NCI-H2081 (cell line): ENCODE data around the gene AK9.

Experiments
- DNase-seq, 2 experiments: peaks; one replicate each; lab custom pipeline; 2025; lab: John Stamatoyannopoulos, UW

AK9 gene

DNA sequence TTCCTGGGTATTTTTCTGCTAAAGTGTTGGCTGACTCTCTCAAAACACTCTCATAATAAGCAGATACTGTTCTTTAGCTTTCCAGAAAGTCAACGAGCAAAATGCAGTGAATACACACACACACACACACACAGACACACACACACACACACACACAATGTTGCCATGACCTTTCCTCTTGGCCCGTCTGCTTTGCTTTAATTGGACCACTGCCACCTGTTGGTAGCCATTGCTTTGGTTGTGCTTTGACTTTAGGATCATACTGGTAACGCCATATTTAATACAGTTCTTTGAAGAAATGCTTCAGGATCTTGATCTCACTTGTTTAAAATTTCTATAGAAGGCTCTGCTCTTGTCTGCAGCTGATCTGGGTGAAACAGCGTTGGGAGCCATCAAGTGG is 4.5 kb upstream of the AK9 start:
- DNase-seq, result peak in 1 of 2 experiments; percentile 0

DNA sequence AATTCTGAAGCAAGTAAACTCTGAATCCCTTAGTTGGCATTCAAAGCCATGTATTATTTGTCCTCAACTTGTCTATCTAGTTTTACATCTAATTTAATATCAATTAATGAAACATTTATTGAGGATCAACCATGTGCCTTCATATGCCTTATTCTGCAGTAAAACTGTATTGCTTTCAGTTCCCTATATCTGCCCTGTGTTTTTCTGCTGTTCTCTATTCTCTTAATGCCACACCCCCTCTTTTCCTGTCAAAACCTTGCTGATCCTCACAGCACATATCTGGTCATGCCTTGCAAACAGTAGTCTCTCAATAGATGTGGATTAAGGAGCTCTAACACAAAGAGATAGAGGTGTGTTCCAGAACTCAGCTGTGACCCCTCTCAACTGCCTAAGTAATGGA is 2.1 kb upstream of the AK9 start:
- no peak for DNase-seq

- peak; percentile 39 to 42 for DNase-seq
Observed at GRCh38 chr6:109690373-109690736, 647 bp downstream of the AK9 start.

GRCh38 chr6:109687271-109687761 is 3.7 kb downstream of the AK9 start:
- no peak for DNase-seq

DNA sequence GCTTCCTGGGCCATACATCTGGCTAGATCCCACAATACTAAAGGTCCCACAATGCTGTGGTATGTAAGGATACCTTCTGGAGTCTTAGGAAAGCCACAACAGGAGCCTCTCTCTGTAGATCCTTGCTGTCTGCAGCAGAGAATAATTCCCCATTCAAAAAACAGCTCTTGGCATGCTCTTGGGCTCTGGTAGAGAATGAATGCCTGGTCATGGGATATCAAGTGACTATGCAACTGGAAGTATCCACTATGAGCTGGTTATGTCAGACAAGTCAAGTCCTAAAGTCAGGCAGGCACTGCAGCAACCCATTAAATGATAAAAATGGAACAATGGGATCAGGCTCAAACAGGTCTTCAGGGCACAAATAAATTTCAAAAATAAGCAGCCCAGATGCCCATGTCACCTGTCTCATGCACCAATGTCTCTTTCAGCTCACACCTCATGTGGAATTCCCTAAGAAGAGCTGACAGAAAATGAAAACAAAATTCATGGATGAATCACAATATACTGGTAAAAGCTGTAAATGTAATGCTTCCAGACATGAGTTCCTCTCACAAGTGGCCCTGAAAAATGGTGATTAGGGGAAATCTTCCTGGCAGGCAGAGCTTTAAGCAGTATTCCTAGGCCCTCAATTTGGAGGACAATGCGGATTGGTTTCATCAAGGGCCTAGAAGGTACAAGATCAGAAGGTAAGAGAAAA is 4.3 kb downstream of the AK9 start:
- no peak for DNase-seq

- DNase-seq, result peak; percentile 33 to 52
Observed at GRCh38 chr6:109678661-109679505, 12.1 kb downstream of the AK9 start.

DNA sequence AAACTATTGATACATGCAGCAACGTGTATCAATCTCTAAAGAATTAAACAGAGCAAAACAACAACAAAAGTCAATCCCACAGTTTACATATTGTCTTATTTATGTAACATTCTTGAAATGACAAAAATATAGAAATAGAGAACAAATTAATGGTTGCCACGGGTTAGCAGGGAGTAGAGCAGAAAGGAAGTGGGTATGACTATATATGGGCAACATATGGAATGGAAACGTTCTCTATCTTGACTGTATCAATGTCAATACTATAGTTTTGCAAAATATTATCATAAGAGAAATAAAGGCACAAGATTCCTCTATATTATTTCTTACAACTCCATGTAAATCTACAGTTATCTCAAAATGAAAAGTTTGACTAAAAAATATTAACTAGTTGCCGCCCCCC is 12.8 kb downstream of the AK9 start:
- DNase-seq, result no peak

- DNase-seq, result no peak
Observed at GRCh38 chr6:109676724-109677123, 14.3 kb downstream of the AK9 start.

DNA sequence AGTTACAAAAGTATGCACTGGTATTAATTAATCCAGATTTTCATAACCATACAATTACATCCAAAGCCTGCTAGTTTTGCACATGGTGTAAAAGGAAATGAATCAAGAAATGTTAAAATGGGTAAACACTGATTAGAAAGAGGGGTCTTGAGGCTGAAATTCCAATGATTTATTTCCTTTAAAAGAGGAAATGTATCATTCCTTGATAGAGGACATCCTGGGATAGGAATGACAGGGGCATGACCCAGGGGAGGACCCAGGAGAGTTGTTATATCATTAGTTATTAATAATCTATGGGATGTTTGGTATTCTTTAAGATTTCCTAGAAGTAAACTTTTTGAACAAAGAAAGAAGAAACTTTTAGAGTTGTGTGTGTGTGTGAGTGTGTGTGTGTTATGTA is 18.2 kb downstream of the AK9 start:
- no peak for DNase-seq

DNA sequence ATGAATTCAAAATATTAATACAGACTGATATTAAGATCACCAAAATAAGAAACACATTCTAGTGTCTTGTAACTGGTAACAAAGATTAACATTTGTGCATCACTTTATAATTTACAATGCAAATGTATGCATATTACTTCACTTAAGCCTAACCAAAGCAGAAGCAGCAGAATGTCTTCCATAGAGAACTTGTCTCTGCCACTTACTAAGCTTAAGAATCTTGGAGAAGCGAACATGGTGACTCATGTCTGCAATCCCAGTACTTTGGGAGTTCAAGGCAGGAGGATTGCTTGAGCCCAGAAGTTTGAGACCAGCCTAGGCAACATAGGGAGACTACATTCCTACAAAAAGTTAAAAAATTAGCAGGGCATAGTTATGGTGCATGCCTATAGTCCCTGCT is 18.8 kb downstream of the AK9 start:
- DNase-seq, result no peak

- DNase-seq, result no peak
Observed at GRCh38 chr6:109671733-109672132, 19.3 kb downstream of the AK9 start.

DNA sequence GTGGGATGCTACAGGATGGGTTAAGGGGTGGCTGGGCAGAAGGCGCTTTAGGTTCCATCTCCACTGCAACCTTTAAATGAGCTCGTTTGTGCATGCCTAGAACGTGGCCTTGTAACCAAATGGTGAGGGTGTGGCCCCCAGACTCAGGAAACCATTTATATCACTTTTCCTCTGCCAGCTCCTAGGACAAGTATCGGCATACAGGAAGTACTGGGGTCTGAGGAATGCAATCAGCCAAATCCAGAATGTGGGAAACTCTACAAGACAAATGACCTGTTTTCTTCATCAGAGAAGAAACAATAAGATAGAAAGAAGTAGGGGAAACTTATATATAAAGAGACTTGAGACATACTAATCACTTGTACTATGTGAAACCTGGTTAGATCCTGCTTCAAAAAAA is 21.2 kb downstream of the AK9 start:
- DNase-seq, result no peak

DNA sequence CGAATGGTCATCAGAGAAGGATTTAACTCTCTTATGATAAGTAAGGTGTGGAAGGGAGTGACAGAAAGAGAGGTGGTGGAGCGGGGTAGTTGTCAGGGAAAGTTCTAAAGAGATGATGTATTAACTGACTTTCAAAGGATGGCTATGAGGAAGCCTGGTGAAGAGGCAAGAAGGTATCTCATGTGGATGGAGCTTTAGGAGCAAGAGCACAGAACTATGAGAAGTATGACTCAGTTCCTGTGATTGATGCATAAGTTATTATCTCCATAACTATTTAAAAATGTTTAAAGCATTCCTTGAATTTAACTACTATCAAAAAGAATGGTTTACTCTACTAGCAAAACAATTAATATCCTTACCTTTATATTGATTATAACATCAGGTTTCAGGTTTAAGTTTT is 28.8 kb downstream of the AK9 start:
- no peak for DNase-seq

DNA sequence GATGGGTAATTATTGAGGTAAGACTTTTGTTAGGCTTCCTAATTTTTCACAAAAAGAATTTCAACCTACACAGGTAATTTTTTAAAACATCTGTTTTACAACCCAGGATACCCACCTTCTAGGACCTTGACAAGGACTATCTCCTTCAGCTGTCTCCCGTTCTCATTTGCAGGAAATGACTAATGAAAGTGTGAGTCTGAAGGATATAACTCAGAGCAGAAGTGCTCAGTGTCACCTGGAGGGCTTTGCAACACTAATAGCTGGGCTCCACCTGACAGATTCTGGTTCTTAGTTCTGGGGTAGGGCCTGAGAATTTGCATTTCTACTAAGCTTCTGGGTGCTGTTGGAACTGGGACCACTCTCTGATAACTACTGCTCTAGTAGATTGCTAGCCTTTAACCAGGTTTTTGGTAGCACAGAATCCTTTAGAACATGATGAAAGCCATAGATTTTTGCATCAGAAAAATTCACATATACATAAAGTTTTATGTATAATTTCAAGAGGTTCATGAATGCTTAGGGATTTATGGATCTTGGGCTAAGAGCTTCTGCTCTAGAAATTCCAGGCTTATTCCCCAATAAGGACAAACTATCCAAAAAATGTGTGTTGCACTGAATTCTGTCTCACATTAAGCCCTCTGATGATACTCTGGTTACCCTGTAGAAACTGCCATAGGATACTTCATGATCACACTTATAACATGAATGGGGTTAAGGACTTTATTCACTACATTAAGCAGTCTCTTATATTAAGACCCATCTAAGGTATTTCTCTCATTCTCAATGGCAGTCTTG is 30.3 kb downstream of the AK9 start:
- no peak for DNase-seq

DNA sequence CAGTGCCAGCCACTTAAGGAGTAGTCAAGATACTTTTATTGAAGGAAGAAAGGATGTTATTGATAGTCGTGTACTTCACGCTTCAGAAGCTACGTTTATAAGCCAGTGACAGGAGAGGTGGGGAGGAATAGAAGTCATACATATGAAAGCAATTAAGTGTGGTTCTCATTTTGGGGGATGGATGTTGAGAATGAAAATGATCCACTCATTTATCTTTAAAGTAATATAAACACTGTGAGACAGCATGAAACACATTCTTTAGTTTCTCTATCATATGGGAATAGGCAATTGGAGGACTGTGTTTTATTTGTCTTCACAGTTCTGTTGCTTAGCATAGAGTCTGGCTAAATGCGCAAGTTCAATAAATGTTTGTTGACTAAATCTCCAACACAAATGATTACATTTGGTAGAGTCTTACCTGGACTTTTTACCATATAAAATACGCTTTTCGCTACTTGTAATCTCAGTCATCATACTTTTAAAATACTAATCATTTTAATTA is 35.2 kb downstream of the AK9 start:
- no peak for DNase-seq

GRCh38 chr6:109653264-109653663 is 37.7 kb downstream of the AK9 start:
- DNase-seq, result no peak

- no peak for DNase-seq
Observed at GRCh38 chr6:109644131-109644530, 46.9 kb downstream of the AK9 start.

- DNase-seq, result no peak
Observed at GRCh38 chr6:109632405-109632804, 58.6 kb downstream of the AK9 start.

DNA sequence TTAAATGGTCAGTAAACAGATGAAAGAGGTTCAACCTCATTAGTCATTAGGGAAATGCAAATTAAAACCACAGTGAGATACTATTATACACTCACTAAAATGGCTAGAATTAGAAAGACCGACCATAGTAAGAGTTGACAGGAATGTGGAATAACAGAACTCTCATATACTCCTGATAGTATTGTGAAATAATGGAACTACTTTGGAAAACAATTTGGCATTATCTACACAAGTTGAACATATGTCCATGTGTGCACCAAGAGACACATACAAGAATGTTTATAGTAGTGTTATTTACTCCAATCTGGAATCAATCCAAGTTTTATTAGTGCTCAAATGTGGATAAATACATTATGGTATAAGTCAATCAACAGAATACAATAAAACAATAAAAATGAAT is 59.6 kb downstream of the AK9 start:
- DNase-seq, result no peak

DNA sequence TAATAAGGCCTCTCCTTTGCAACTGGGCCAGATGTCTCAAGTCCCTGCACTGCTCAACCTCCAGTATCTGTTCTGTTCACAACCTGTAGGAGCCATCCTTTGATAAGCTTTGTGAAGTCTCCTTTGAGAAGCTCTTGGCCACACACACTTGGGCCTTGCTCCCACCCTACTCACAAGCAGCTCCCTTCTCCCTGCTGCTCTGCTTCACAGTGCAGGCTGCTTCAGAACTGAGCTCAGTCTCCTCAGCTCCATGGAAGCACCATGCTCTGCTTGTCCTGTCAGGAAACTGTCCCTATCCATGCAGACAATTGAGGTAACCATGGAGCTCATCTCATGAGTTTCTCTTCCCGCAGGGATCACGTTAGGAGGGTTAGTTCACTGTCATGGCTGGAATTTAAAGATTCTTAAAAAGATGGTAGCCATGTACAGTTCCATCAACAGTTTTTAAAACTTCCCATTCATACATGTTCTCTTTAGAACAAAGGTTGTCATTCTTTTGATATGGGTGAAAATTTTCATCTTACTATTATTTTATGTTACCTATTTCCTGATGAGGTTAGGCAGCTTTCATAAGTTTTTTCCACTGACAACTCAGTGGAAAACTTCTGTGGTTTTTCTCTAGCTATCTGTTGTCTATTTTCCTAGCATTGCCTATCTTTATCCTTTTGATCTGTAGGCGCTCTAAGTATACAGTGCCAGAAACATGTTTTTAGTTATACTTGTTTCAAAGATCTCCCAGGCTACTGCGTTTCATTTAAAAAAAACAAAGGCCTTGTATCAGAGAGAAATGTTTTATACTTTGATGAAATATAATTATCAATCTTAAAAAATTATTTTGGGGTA is 62.6 kb downstream of the AK9 start:
- DNase-seq, result no peak

DNA sequence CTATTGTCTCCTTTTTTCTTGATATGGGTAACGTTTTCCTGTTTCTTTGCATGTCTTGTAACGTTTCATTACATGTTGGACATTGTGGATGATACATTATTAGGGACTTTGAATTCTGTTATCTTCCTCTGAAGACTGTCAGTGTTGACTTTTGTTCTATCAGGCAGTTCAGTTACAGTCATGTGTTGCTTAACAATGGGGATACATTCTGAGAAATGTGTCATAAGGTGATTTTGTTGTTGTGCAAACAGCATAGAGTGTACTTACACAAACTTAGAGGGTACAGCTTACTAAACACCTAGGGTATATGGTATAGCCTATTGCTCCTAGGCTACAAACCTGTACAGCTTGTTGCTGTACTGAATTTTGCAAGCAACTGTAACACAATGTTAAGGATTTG is 64.7 kb downstream of the AK9 start:
- DNase-seq, result no peak

- DNase-seq, result no peak
Observed at GRCh38 chr6:109625199-109625598, 65.8 kb downstream of the AK9 start.
